Stimulated activated CD4-positive, alpha-beta T cell treated with anti-CD3 and anti-CD28 coated beads, Interleukin-2, amount 100 ng/mL, for 24 hours (primary cell): ENCODE data around the gene ALOX12.
"Not testable (repeated sequence)": the region's sequence is repeated elsewhere in the genome, so short reads cannot be mapped to it uniquely, and the experiment has no call there.

Experiments
- DNase-seq, 2 donors: peaks; one replicate each; pipeline ENCODE4 v3.0.0-alpha.2; 2020

Gene ALOX12, protein sequence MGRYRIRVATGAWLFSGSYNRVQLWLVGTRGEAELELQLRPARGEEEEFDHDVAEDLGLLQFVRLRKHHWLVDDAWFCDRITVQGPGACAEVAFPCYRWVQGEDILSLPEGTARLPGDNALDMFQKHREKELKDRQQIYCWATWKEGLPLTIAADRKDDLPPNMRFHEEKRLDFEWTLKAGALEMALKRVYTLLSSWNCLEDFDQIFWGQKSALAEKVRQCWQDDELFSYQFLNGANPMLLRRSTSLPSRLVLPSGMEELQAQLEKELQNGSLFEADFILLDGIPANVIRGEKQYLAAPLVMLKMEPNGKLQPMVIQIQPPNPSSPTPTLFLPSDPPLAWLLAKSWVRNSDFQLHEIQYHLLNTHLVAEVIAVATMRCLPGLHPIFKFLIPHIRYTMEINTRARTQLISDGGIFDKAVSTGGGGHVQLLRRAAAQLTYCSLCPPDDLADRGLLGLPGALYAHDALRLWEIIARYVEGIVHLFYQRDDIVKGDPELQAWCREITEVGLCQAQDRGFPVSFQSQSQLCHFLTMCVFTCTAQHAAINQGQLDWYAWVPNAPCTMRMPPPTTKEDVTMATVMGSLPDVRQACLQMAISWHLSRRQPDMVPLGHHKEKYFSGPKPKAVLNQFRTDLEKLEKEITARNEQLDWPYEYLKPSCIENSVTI

DNA sequence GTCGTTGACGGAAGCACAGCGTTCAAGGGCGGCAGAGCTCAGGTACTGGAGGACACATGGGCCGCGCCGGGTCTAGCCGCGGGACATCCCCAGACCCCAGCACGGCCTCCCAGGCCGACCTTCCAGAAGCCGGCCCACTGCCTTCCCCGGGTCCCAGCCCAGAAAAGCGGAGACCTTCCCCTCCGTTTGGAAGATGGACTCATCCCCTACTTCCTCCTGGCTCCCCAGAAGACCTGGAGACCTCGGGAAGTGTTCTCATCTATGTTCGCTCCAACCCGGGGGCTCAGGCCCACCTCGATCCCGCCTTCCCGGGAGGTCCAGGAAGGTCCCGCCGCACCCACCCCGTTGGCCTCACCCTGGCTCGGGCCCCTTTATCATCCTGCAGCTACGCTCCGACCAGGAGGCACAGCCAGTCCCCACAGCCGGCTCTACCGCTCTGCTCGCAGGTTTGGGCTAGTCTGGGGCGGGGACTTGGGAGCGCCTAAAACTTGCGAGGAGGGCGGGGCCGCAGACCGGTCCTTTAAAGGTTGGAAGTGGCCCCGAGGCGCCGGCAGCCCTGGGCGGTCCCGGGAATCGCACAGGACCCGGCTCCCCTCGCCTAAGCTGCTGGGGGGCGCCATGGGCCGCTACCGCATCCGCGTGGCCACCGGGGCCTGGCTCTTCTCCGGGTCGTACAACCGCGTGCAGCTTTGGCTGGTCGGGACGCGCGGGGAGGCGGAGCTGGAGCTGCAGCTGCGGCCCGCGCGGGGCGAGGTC, at the start of gene ALOX12:
Gene ALOX12, plus strand, starts transcription at position 550 of the 756 bp plus-strand sequence. Its CDS starts 69 bp downstream, at position 619.
- no peak for DNase-seq

DNA sequence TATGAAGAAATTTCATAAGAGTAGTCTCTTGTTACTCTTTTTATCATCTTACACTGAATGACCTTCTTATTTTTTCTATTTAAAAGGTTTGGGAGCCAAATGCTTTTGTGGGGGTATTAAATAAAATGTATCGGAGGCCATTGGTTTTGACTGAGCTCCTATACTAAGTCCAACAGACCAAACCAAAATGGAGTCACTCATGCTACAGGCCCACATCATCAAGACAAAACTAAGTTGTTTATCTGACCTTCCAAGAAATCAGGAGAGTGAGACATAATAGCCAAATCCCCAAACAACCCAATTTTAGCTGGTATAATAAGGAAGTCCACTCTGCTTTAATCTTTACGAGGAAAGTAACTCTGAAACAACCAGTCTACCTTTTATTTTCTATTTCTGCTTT, 48.1 kb upstream of the ALOX12 start:
- DNase-seq = no peak

DNA sequence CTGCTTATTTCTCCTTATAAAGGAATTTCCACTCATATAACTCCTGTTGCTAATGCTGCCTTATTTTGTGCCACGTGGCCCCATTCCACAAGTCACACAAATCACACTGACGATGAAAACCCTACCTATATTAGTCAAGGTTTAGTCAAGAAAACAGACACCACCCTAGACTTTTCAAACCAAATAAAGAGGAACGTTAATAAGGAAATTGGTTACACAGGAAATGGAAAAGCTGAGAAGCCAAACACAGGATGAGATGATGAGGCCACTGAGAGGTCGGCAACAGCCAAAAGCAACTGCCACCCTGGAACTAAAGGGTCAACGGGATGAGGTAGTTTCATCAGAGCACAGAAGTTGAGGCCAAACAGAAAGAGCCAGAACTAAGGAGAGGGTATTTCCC, 47.3 kb upstream of the ALOX12 start:
- no peak for DNase-seq

DNA sequence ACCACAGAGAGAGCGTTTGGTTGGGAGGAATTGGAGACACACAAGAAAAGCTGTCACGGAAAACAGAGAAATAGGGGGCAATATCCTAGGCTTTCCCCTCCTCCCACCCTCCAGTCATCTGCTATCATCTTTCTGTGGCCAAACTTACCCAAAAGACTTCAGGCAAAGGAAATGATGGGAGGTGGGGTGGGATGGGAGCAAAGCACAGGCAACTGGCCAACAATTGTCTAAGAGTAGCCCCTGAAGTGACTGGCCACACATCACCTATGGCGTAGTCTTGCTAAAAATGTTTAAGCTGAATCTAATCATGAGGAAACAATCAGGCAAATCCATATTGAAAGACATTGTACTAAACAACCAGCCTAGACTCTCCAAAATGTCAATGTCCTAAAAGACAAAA, 46.9 kb upstream of the ALOX12 start:
- DNase-seq = no peak

DNA sequence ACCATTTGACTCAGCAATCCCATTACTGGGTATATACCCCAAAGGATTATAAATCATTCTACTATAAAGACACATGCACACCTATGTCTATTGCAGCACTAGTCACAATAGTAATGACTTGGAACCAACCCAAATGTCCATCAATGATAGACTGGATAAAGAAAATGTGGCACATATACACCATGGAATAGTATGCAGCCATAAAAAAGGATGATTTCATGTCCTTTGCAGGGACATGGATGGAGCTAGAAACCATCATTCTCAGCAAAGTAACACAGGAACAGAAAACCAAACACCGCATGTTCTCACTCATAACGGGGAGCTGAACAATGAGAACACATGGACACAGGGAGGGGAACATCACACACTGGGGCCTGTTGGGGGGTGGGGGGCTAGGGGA, 44.9 kb upstream of the ALOX12 start:
- DNase-seq = not testable (repeated sequence)

DNA sequence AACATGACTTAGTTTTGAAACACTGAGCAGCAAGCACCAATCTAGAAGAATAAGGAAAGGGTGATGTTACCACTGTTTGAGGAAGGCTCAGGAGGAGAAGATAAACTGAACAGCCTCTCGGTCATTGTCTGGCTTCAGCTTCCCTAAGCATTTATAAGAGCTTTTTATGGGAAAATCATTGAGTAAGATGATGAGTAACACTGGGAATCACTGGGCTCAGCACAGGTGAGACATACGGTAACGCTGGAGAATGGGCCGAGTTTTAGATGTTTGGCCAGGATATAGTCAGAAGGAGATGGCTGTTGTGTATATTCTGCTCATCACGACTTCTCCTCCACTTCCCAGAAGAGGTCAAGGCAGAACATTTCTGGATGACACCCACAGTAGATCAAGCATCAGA, 42.2 kb upstream of the ALOX12 start:
- no peak for DNase-seq

DNA sequence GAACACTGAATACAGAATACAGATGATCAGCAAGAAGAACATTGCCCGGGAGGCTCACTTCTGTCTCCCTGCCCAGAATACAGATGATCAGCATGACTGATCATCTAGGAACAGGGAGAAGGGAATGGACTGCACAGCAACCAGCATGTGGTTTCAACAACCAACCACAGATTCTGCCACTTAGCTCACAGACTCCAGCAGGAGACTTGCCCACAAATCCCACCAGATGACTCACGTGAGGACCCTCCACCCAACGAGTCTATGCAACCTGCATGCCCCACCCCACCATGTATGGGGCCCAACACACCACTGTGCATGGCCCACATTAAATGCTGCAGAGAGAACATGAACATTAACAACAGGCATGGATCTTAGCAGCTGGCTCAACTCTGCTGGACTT, 36.1 kb upstream of the ALOX12 start:
- DNase-seq = no peak

DNA sequence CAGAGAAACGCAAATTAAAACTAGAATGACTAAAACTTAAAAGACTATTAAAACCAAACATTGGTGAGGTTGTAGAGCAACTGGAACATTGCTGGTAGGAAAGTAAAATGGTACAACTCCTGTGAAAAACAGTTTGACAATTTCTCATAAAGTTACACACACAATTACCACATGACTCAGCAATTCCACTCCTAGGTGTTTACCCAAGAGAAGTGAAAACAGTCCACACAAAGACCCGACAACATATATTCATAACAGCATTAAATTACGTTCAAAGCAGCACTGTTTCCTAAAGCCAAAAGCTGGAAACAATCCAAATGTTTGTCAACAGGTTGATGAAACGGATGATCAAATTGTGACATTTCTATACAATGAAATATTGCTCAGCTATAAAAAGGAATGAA, 26.5 kb upstream of the ALOX12 start:
- no peak for DNase-seq

DNA sequence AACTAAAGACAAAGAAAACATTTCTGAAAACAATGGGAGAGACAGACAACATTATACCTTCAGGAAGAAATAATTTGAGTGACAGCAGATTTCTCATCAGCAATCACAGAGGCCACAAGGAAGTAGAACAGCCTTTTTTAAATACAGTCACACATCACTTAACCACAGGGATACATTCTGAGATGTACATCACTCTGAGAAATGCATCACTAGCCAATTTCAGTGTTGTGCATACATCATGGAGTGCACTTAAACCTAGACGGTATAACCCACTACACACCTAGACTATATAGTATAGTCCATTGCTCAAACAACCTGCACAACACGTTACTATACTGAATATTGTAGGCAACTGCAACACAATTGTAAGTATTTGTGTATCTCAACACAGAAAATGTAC, 24.9 kb upstream of the ALOX12 start:
- DNase-seq = no peak

DNA sequence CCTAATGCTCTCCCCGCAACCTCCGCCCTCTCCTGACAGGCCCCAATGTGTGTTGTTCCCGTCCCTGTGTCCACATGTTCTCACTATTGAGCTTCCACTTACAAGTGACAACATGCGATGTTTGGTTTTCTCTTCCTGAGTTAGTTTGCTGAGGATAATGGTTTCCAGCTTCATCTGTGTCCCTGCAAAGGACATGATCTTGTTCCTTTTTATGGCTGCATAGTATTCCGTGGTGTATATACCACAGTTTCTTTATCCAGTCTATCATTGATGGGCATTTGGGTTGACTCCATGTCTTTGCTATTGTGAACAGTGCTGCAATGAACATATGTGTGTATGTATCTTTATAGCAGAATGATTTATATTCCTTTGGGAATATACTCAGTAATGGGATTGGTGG, 16.4 kb upstream of the ALOX12 start:
- DNase-seq = not testable (repeated sequence)

DNA sequence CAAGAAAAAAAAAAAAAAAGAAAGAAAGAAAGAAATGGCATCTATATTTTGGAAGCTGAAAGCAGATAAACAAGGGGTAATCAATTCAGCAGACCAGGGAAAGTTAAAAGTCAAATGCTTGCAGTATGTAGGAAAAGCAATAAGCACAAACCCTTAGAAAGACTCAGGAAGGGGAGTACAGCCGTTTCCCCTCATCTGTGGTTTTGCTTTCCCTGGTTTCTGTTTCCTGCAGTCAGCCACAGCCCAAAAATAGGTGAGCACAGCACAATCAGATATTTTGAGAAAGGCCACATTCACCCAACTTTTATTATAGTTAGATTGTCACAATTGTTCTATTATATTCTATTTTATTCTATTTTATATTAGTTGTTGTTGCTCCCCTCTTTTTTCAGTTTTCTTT, 14.4 kb upstream of the ALOX12 start:
- no peak for DNase-seq

DNA sequence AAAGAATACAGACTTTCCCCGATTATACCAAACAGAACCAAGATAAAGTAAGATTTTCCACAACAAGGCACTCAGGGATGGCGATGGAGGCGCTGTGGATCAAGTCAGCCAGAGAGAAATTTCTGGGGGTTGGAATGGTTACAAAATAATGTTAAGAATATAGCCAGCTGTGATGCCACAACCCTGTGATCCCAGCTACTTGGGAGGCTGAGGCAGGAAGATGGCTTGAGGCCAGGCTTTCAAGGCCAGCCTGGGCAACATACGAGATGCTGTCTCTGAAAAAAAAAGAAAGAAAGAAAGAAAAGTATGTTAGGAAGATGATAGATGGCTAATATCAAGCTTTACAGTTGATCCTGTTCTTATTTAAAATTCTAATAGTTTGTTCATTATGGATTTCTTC, 10.6 kb upstream of the ALOX12 start:
- DNase-seq = no peak

DNA sequence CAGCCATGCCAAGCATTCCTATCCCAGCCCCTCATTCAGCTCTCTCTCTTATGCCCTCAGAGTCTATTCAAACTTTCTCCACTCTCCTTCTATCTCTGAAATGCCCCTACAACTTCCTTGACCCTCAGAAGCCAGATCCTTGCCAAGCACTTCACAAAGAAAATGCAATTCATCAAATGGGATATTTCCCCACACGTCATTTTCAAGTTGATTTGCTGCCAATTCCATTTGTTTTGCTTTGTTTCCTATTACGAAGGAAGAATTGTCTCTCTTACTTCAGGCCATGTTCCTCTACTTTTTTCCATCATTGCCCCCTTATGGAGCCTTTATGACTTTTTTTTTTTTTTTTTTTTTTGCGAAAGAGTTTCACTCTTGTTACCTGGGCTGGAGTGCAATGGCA, 9.2 kb upstream of the ALOX12 start:
- DNase-seq = no peak

DNA sequence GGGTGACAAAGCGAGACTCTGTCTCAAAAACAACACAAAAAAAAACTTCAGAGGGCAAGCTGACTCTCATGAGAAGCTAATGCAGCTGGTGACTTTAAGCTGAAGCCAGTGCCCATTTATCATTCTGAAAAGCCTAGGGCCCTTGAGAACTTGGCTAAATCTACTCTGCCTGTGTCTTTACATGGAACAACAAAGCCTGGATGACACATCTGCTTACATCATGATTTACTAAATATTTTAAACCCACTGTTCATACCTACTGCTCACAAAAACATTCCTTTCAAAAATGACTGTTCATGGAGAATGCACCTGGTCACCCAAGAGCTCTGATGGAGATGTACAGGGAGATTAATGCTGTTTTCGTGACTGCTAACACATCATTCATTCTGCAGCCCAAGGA, 6.1 kb upstream of the ALOX12 start:
- no peak for DNase-seq

DNA sequence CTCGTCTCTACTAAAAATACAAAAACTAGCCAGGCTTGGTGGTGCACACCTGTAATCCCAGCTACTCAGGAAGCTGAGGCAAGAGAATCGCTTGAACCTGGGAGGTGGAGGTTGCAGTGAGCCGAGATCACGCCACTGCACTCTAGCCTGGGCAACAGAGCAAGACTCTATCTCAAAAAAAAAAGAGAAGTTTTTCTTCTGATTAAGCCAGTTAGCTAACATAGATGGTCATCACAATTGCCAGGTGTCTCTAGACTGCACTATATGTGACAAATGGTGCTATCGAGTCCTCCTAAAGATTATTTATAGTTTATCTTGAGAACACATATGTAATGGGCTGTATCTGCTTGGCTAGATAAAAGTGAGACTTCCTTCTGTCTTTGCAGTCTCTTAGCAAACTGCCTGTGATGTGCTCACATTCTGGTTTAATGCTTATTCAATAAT, 2.2 kb upstream of the ALOX12 start:
- DNase-seq = not testable (repeated sequence)

DNA sequence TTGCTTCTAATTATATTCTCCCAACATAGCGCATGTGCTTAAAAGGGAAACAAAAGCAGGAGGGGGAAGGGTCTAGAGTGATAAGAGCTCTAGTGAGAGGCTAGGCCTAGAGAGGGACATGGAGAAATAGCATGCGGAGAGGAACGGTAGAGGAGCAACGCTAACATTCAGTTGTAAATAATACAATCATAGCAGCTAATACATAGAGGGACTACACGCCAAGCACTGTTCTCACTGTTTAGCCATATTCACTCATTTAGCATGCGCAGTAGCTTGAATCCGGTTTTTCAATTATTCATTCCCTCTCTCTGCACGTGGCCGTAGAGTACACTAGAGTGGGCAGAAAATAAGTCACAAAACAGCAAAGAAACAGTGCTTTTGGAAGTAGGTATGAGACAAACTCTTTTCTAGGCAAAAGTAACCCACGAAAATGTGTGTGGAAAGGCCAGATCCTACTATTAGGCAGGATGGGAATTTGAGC, 1.7 kb upstream of the ALOX12 start:
- DNase-seq = no peak

DNA sequence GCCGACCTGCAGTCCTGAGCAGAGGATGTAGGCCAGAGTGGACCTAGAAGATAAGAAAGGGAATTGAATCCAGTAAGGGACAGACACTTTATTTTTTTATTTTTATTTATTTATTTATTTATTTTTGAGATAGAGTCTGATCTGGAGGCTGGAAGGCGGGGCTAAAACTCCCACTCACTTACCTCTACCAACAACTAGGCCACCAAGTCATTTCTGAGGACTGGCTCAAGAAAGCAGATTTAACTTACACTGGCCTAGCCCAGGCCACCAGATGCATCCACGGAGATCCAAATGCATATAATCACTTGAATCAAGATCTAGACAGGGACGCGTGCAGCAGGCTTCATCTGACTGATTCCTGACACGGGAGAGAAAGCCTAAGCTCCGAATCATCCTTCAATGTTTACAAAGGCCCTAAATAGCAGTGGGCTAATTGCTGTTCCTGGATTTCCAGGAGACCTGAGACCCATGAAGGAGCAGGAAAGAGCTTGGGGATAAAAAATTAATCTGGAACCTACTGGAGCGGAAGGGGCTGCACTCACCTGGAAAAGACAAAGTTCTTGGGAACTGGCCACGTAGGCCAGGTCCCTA, 1.1 kb upstream of the ALOX12 start:
- DNase-seq = no peak

DNA sequence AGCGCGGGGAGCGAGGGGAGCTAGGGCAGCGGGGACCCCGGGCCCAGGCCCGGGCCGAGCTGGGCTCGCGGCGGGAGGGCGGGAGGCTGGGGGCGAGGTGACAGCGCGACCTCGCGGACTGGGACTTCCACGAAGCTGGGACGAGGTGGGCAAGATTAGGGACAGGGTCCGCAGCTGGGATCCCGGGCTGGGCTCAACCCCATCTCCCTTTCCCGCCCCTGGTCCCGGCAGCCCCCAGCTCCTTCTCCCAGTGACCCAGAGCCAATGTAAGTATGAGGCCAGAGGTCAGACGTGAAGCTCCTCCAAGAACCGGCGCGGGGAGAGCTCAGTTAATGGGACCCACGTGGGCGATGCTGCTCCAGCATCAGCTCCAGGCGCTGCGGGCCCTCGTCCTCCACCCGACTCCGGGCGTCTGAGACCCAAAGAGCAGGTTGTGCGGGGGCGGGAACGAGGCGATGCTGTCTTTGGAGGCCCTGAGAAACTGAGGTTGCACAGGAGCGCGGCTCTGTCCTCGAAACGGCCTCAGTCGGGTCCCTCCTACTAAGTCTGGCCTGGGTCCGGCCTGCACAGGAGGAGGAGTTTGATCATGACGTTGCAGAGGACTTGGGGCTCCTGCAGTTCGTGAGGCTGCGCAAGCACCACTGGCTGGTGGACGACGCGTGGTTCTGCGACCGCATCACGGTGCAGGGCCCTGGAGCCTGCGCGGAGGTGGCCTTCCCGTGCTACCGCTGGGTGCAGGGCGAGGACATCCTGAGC, 585 bp downstream of the ALOX12 start:
- no peak for DNase-seq

DNA sequence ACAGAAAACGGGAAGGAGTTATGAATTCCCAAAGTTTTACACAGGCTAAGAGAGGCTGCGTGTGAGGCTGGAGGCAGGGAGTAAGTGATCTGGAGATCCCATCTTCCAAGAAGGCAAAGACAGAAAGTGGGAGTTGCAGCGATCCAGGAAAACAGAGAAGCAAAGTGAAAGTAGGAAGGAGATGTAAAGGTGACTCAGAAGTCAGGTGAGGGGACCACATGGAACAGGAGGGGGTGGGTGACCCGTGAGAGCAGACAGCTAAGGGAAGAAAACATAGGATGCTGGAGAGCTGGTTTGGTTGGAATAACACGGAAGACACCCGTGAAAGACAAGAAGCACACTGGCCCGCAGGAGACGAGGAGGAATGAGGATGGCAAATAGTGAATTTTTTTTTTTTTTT, 1.3 kb downstream of the ALOX12 start:
- no peak for DNase-seq

DNA sequence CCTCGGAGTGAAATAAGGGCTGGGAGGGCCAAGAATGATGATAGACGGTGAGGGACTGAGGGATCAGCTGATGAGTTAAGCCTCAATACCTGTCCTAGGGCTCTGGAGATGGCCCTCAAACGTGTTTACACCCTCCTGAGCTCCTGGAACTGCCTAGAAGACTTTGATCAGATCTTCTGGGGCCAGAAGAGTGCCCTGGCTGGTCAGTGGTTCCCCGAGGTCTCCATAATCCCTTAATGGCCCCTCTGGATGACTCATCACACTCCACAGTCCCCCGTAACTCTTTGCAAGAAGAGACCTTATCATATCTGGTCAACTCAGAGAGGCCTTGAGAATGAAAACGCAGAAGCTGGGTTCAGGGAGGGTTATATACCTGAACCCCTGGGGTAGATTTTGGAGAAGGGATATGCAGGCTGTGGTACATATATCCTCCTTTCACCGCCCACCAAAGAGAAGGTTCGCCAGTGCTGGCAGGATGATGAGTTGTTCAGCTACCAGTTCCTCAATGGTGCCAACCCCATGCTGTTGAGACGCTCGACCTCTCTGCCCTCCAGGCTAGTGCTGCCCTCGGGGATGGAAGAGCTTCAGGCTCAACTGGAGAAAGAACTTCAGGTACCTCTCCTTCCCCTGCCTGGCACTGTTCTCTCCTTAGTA, 3.1 kb downstream of the ALOX12 start:
- DNase-seq = no peak

DNA sequence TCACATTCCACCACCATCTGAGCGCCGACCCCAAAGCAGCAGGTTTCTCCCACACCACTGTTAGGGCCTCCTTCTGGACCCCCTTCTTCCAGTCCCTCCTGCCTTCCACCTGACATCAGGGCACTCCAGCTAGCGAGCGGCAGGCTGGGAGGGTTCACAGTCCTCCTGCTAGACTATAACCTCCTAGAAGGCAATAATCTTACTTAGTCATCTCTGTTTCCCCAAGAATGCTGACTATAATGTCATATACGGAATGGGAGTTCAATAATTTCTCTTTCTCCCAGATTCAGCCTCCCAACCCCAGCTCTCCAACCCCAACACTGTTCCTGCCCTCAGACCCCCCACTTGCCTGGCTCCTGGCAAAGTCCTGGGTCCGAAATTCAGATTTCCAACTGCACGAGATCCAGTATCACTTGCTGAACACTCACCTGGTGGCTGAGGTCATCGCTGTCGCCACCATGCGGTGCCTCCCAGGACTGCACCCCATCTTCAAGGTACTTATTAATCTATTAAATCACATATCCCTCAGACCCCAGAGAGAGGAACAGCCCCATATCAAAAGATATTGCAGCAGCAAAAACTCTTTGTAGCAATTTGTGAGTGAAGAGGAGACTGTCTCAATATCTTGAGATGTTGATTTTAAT, 5.6 kb downstream of the ALOX12 start:
- DNase-seq = peak; percentile 51 to 64
